GM19467 (cell line): ENCODE data around the gene ATXN10.

Experiments used
- ATAC-seq: cut with Tn5 transposase; IDR thresholded peaks from one replicate; pipeline ENCODE4 v1.9.1; 2021; ENCODE audit warnings: mild to moderate bottlenecking, moderate library complexity; ENCODE audit not compliant: unreplicated experiment

The ATXN10 gene

GRCh38 chr22:45887202-45888131, 215.8 kb downstream of the ATXN10 start:
- no peak for ATAC-seq

GRCh38 chr22:45888221-45889092, 216.8 kb downstream of the ATXN10 start:
- ATAC-seq: no peak

GRCh38 chr22:45889093-45889538, 217.5 kb downstream of the ATXN10 start:
- ATAC-seq: no peak

GRCh38 chr22:45889539-45890350, 218.1 kb downstream of the ATXN10 start:
- no peak for ATAC-seq

- ATAC-seq: no peak
Measured at GRCh38 chr22:45890351-45890635, 218.7 kb downstream of the ATXN10 start.

- no peak for ATAC-seq
Measured at GRCh38 chr22:45891021-45891421, 219.4 kb downstream of the ATXN10 start.

- no peak for ATAC-seq
Measured at GRCh38 chr22:45891471-45891995, 219.9 kb downstream of the ATXN10 start.

GRCh38 chr22:45891996-45892621, 220.5 kb downstream of the ATXN10 start:
- ATAC-seq: no peak

GRCh38 chr22:45892681-45893461, 221.2 kb downstream of the ATXN10 start:
- no peak for ATAC-seq

- no peak for ATAC-seq
Measured at GRCh38 chr22:45893516-45893915, 221.9 kb downstream of the ATXN10 start.
